Measurements from ENCODE around the gene PLXNA1. TPM values are rescaled to one million over a fixed set of nuclear protein-coding genes. Genes with fewer than 3 reads are reported as not detected.

Gene PLXNA1
- total and polyA plus RNA-seq, 10 of the 15 experiments (the other 5 are each of a cell fraction or from before 2014, with no cell fraction given), result 0.03 to 16.4 (median 2.5) TPM

DNA sequence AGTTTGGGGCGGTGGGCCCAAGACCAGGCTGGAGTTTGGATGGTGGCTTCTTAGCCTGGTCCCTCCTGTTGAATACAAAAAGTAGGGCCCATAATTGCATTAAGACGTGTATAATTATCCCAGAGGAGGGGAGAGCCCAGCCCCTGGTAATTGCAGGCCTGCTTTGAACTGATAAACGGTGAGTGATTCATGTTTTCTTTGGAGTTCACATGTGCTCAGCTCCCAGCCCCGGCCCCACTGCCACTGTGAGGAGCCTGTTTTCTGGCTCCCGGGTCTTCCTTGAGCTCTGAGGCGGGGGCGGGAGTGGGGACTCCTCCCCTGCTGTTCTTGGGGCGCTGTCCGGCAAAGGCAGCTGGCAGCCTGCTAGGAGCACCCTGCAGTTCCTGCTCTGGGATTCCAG, 3.1 kb downstream of the PLXNA1 start:
- no TSS peak for BruUV-seq (replicated peaks)
- H3K9ac ChIP-seq (ENCODE audit: control insufficient read depth, insufficient read depth, low read length), result no peak overlapping the region
- ChIA-PET CTCF (interaction anchor here (1.2 to 3.0 kb wide), 2 partner anchors 234 to 486 kb away, joined by 3 to 10 read pairs; no protein-coding TSS in a partner anchor), RAD21 (ENCODE audit: unreplicated experiment) (interaction anchor here (1.4 kb wide), 1 partner anchor 232 kb away, joined by 3 read pairs; no protein-coding TSS in a partner anchor), SMC1A (ENCODE audit: uncharacterized antibody, unreplicated experiment) (interaction anchor here (1.2 kb wide), 1 partner anchor 236 kb away, joined by 3 read pairs; no protein-coding TSS in a partner anchor), POLR2A (no interaction called here)
- no peak overlapping the region for H2AFZ ChIP-seq (ENCODE audit: control insufficient read depth, low read depth, low read length)
- no peak for TF ChIP-seq CBX3 (IDR thresholded peaks at IDR 0.05; ENCODE audit: borderline replicate concordance, low read depth)
- no peak for TF ChIP-seq SUZ12 (IDR thresholded peaks at IDR 0.05; ENCODE audit: unreplicated experiment)
- TF ChIP-seq TCF12 (IDR thresholded peaks at IDR 0.05; ENCODE audit: low read depth, low read length), result no peak
- TF ChIP-seq, protein P1, sequence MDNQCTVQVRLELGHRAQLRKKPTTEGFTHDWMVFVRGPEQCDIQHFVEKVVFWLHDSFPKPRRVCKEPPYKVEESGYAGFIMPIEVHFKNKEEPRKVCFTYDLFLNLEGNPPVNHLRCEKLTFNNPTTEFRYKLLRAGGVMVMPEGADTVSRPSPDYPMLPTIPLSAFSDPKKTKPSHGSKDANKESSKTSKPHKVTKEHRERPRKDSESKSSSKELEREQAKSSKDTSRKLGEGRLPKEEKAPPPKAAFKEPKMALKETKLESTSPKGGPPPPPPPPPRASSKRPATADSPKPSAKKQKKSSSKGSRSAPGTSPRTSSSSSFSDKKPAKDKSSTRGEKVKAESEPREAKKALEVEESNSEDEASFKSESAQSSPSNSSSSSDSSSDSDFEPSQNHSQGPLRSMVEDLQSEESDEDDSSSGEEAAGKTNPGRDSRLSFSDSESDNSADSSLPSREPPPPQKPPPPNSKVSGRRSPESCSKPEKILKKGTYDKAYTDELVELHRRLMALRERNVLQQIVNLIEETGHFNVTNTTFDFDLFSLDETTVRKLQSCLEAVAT (IDR thresholded peaks at IDR 0.05), result no peak
- TF ChIP-seq MTA2 (IDR thresholded peaks at IDR 0.05; ENCODE audit: low read depth), result no peak
- TF ChIP-seq FOXK2 (IDR thresholded peaks at IDR 0.05), result no peak
- TF ChIP-seq, protein P2, sequence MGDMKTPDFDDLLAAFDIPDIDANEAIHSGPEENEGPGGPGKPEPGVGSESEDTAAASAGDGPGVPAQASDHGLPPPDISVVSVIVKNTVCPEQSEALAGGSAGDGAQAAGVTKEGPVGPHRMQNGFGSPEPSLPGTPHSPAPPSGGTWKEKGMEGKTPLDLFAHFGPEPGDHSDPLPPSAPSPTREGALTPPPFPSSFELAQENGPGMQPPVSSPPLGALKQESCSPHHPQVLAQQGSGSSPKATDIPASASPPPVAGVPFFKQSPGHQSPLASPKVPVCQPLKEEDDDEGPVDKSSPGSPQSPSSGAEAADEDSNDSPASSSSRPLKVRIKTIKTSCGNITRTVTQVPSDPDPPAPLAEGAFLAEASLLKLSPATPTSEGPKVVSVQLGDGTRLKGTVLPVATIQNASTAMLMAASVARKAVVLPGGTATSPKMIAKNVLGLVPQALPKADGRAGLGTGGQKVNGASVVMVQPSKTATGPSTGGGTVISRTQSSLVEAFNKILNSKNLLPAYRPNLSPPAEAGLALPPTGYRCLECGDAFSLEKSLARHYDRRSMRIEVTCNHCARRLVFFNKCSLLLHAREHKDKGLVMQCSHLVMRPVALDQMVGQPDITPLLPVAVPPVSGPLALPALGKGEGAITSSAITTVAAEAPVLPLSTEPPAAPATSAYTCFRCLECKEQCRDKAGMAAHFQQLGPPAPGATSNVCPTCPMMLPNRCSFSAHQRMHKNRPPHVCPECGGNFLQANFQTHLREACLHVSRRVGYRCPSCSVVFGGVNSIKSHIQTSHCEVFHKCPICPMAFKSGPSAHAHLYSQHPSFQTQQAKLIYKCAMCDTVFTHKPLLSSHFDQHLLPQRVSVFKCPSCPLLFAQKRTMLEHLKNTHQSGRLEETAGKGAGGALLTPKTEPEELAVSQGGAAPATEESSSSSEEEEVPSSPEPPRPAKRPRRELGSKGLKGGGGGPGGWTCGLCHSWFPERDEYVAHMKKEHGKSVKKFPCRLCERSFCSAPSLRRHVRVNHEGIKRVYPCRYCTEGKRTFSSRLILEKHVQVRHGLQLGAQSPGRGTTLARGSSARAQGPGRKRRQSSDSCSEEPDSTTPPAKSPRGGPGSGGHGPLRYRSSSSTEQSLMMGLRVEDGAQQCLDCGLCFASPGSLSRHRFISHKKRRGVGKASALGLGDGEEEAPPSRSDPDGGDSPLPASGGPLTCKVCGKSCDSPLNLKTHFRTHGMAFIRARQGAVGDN (IDR thresholded peaks at IDR 0.05), result no peak
- no peak for TF ChIP-seq NFYA (IDR thresholded peaks at IDR 0.05; ENCODE audit: borderline replicate concordance, low read depth, low read length)
- no peak for TF ChIP-seq KDM1A (IDR thresholded peaks at IDR 0.05; ENCODE audit: borderline replicate concordance)
- TF ChIP-seq KAT2A (conservative IDR thresholded peaks at IDR 0.05; ENCODE audit: control insufficient read depth, low read depth, low read length), result no peak
- no peak for TF ChIP-seq SPI1 (IDR thresholded peaks at IDR 0.05; ENCODE audit: borderline replicate concordance, insufficient read depth, low read depth, low read length)
- no peak for TF ChIP-seq ASH2L (IDR thresholded peaks at IDR 0.05; ENCODE audit: borderline replicate concordance, low read depth)
- no peak for TF ChIP-seq RB1 (IDR thresholded peaks at IDR 0.05; ENCODE audit: borderline replicate concordance)
- TF ChIP-seq CHD2 (IDR thresholded peaks at IDR 0.05; ENCODE audit: borderline replicate concordance, low read depth, low read length), result no peak
- TF ChIP-seq EED (IDR thresholded peaks at IDR 0.05; ENCODE audit: low read depth), result no peak
- no peak for TF ChIP-seq MEF2B (IDR thresholded peaks at IDR 0.05; ENCODE audit: partially characterized antibody, poor library complexity, severe bottlenecking)
- no peak for TF ChIP-seq CBX5 (IDR thresholded peaks at IDR 0.05; ENCODE audit: low read depth)
- TF ChIP-seq STAT3 (IDR thresholded peaks at IDR 0.05; ENCODE audit: low read depth, low read length), result no peak
- no peaks in the 10 kb centered on the region; the same call in none of the 2 replicates for H3K79me2 ChIP-seq (ENCODE audit: control insufficient read depth, insufficient read depth, low read length)
- FAIRE-seq (no peak), ATAC-seq (no peak), DNase-seq (ENCODE audit: low read depth, low spot score) (no peak)
- no peaks in the 10 kb centered on the region for H4K20me1 ChIP-seq (ENCODE audit: control insufficient read depth, insufficient read depth)
- H3K9me3 ChIP-seq (replicated peaks; ENCODE audit: control insufficient read depth, insufficient read depth, low read length), result no peaks in the 10 kb centered on the region
- intact Hi-C loops (cut with micrococcal nuclease; ENCODE audit: unreplicated experiment), result loop anchor here (10.0 kb wide), 2 partner anchors 469 to 559 kb away; no protein-coding TSS in a partner anchor
- in situ Hi-C loops (cut with MboI), result no loop called here
- peaks cover 0 to 10% of the 10 kb centered on the region in 2 experiments; a peak in 2 of 4 replicates for H3K36me3 ChIP-seq (ENCODE audit: control insufficient read depth in 2 of 2, insufficient read depth in 2 of 2, low read length in 1 of 2)
- H3K27ac ChIP-seq (ENCODE audit: control insufficient read depth, insufficient read depth), result no peak overlapping the region
- H3K4me3 ChIP-seq, result no peak overlapping the region
- H3K4me1 ChIP-seq (ENCODE audit: control insufficient read depth, insufficient read depth, low read length), result peaks cover 9% of the 10 kb centered on the region
- H3K4me2 ChIP-seq (ENCODE audit: control insufficient read depth, insufficient read depth), result no peak overlapping the region
- 85% methylated on average over 9 of the region's 9 CpGs for WGBS (ENCODE audit: insufficient coverage, insufficient replicate concordance, low lambda C conversion rate, missing lambda C conversion rate)
- no peaks in the 10 kb centered on the region for H3K27me3 ChIP-seq (replicated peaks in 1 of 2; ENCODE audit: control insufficient read depth in 2 of 2, insufficient read depth in 2 of 2, low read length in 1 of 2)
